ENCODE results near the gene MZT2A. TPM values are rescaled to one million over a fixed set of nuclear protein-coding genes. Genes with fewer than 3 reads are reported as not detected.
A peak's percentile ranks its signal among the peaks of the same experiment; 100 is the strongest.
"Not testable (repeated sequence)": the region's sequence is repeated elsewhere in the genome, so short reads cannot be mapped to it uniquely, and the experiment has no call there.

MZT2A gene
- total RNA-seq, 2 donors from 2014 or later: 60.5 to 96.1 TPM

- not testable (repeated sequence) for H3K4me1 Mint-ChIP-seq (ENCODE audit: low read depth in 2 of 2); H3K9me3 Mint-ChIP-seq; H3K4me3 Mint-ChIP-seq; DNase-seq (ENCODE audit: low spot score); H3K36me3 Mint-ChIP-seq; H3K27me3 Mint-ChIP-seq; H3K27ac Mint-ChIP-seq
- peak in 1 of 2 donors; percentile 29 for ATAC-seq
Measured at GRCh38 chr2:131477227-131477626, 15.0 kb downstream of the MZT2A start.

GRCh38 chr2:131476363-131476762, 15.8 kb downstream of the MZT2A start:
- not testable (repeated sequence) for H3K4me3 Mint-ChIP-seq; H3K9me3 Mint-ChIP-seq; ATAC-seq; H3K36me3 Mint-ChIP-seq; H3K27me3 Mint-ChIP-seq; DNase-seq (ENCODE audit: low spot score); H3K27ac Mint-ChIP-seq; H3K4me1 Mint-ChIP-seq (ENCODE audit: low read depth in 2 of 2)

- H3K27ac Mint-ChIP-seq: no peak within 1 kb of the TSS
- ATAC-seq (no peak), DNase-seq (ENCODE audit: low spot score) (no peak)
- no peaks in the 10 kb centered on the region for H3K4me1 Mint-ChIP-seq (ENCODE audit: low read depth in 2 of 2)
- H3K27me3 Mint-ChIP-seq: no peaks in the 10 kb centered on the region
- no peaks in the 10 kb centered on the region for H3K36me3 Mint-ChIP-seq
- H3K4me3 Mint-ChIP-seq: no peak within 1 kb of the TSS
- H3K9me3 Mint-ChIP-seq: no peaks in the 10 kb centered on the region
Measured at GRCh38 chr2:131475831-131476230, 16.4 kb downstream of the MZT2A start, which contains the start of gene TUBA3D. TUBA3D (plus strand) TSS chr2:131476119; CDS start chr2:131476200, 81 bp downstream.

- not testable (repeated sequence) for H3K4me1 Mint-ChIP-seq (ENCODE audit: low read depth in 2 of 2); DNase-seq (ENCODE audit: low spot score); H3K27ac Mint-ChIP-seq; H3K9me3 Mint-ChIP-seq; H3K4me3 Mint-ChIP-seq; ATAC-seq; H3K36me3 Mint-ChIP-seq; H3K27me3 Mint-ChIP-seq
Measured at GRCh38 chr2:131473266-131473665, 18.9 kb downstream of the MZT2A start.

- not testable (repeated sequence) for H3K27me3 Mint-ChIP-seq; H3K4me1 Mint-ChIP-seq (ENCODE audit: low read depth in 2 of 2); H3K27ac Mint-ChIP-seq; ATAC-seq; H3K36me3 Mint-ChIP-seq; H3K9me3 Mint-ChIP-seq; H3K4me3 Mint-ChIP-seq; DNase-seq (ENCODE audit: low spot score)
Measured at GRCh38 chr2:131471624-131472023, 20.6 kb downstream of the MZT2A start.

GRCh38 chr2:131470944-131471343, 21.3 kb downstream of the MZT2A start:
- not testable (repeated sequence) for H3K36me3 Mint-ChIP-seq; H3K4me1 Mint-ChIP-seq (ENCODE audit: low read depth in 2 of 2); ATAC-seq; DNase-seq (ENCODE audit: low spot score); H3K27me3 Mint-ChIP-seq; H3K9me3 Mint-ChIP-seq; H3K27ac Mint-ChIP-seq; H3K4me3 Mint-ChIP-seq

GRCh38 chr2:131467722-131468121, 24.5 kb downstream of the MZT2A start:
- not testable (repeated sequence) for H3K27me3 Mint-ChIP-seq, H3K4me3 Mint-ChIP-seq

GRCh38 chr2:131454914-131455313, 37.3 kb downstream of the MZT2A start:
- not testable (repeated sequence) for ATAC-seq; H3K4me3 Mint-ChIP-seq; H3K27ac Mint-ChIP-seq; H3K9me3 Mint-ChIP-seq; H3K4me1 Mint-ChIP-seq (ENCODE audit: low read depth in 2 of 2); DNase-seq (ENCODE audit: low spot score); H3K36me3 Mint-ChIP-seq
- peaks cover 14 to 20% of the 10 kb centered on the region in 2 donors for H3K27me3 Mint-ChIP-seq

More at GRCh38 chr2:131467722-131468121, 24.5 kb downstream of the MZT2A start:
- H3K9me3 Mint-ChIP-seq; H3K4me1 Mint-ChIP-seq (ENCODE audit: low read depth in 2 of 2); ATAC-seq; H3K27ac Mint-ChIP-seq; DNase-seq (ENCODE audit: low spot score); H3K36me3 Mint-ChIP-seq: not testable (repeated sequence)

- H3K27ac Mint-ChIP-seq; H3K4me3 Mint-ChIP-seq; H3K4me1 Mint-ChIP-seq (ENCODE audit: low read depth in 2 of 2); DNase-seq (ENCODE audit: low spot score); H3K36me3 Mint-ChIP-seq; H3K9me3 Mint-ChIP-seq: not testable (repeated sequence)
- peak in 1 of 2 donors; percentile 63 for ATAC-seq
- H3K27me3 Mint-ChIP-seq: peaks cover 6 to 14% of the 10 kb centered on the region in 2 donors
Measured at GRCh38 chr2:131451265-131451949, 40.8 kb downstream of the MZT2A start.

GRCh38 chr2:131447981-131448380, 44.2 kb downstream of the MZT2A start:
- not testable (repeated sequence) for DNase-seq (ENCODE audit: low spot score); H3K4me3 Mint-ChIP-seq; H3K36me3 Mint-ChIP-seq; H3K9me3 Mint-ChIP-seq; H3K4me1 Mint-ChIP-seq (ENCODE audit: low read depth in 2 of 2); ATAC-seq; H3K27ac Mint-ChIP-seq
- peaks cover 0 to 10% of the 10 kb centered on the region in 2 donors for H3K27me3 Mint-ChIP-seq

GRCh38 chr2:131445896-131446295, 46.3 kb downstream of the MZT2A start:
- Mint-ChIP-seq H3K27ac (no peak overlapping the region), H3K4me1 (ENCODE audit: low read depth in 2 of 2) (peaks cover 0 to 4% of the 10 kb centered on the region in 2 donors), H3K36me3 (no peaks in the 10 kb centered on the region), H3K9me3 (no peaks in the 10 kb centered on the region), H3K27me3 (peaks cover 9 to 13% of the 10 kb centered on the region in 2 donors), H3K4me3 (no peak overlapping the region)
- DNase-seq (ENCODE audit: low spot score): no peak
- no peak for ATAC-seq

- DNase-seq (ENCODE audit: low spot score); H3K4me1 Mint-ChIP-seq (ENCODE audit: low read depth in 2 of 2); H3K4me3 Mint-ChIP-seq; ATAC-seq; H3K36me3 Mint-ChIP-seq; H3K9me3 Mint-ChIP-seq; H3K27ac Mint-ChIP-seq: not testable (repeated sequence)
- peaks cover 13% of the 10 kb centered on the region in 2 donors for H3K27me3 Mint-ChIP-seq
Measured at GRCh38 chr2:131445515-131445797, 46.7 kb downstream of the MZT2A start.

GRCh38 chr2:131444736-131445514, 47.3 kb downstream of the MZT2A start:
- not testable (repeated sequence) for H3K9me3 Mint-ChIP-seq; ATAC-seq; H3K27ac Mint-ChIP-seq; H3K4me3 Mint-ChIP-seq; H3K36me3 Mint-ChIP-seq; H3K4me1 Mint-ChIP-seq (ENCODE audit: low read depth in 2 of 2); DNase-seq (ENCODE audit: low spot score)
- peaks cover 12 to 15% of the 10 kb centered on the region in 2 donors for H3K27me3 Mint-ChIP-seq

- ATAC-seq: peak in 1 of 2 donors; percentile 36
- not testable (repeated sequence) for H3K9me3 Mint-ChIP-seq; H3K4me1 Mint-ChIP-seq (ENCODE audit: low read depth in 2 of 2); DNase-seq (ENCODE audit: low spot score); H3K4me3 Mint-ChIP-seq; H3K27ac Mint-ChIP-seq; H3K36me3 Mint-ChIP-seq
- peaks cover 11 to 27% of the 10 kb centered on the region in 2 donors for H3K27me3 Mint-ChIP-seq
Measured at GRCh38 chr2:131440742-131441468, 51.3 kb downstream of the MZT2A start.
